WTC11 (cell line): ENCODE data around the gene GPATCH1. TPM values are rescaled to one million over a fixed set of nuclear protein-coding genes. Genes with fewer than 3 reads are reported as not detected.

Experiments used
- ATAC-seq: fragments of 200-7000 bp; cut with Tn5 transposase; 2 replicates; pipeline ENCODE4 v1.10.0; 2021; ENCODE audit warnings: mild to moderate bottlenecking, moderate library complexity
- CTCF ChIA-PET: fragments of 300-600 bp; sonication (Branson Sonifier 250); formaldehyde crosslinking; loops from one replicate; lab custom pipeline; 2021; ENCODE audit warnings: antibody characterized with exemption; lab: Charles Lee
- POLR2A ChIA-PET: fragments of 350-600 bp; sonication (Branson Sonifier 250); formaldehyde crosslinking; loops from one replicate; lab custom pipeline; 2021; ENCODE audit warnings: antibody characterized with exemption; lab: Charles Lee
- DNase-seq: peaks from one replicate; pipeline ENCODE4 v3.0.0; 2021; ENCODE audit warnings: low spot score
- H3K27ac Mint-ChIP-seq: 2 replicates; pipeline ENCODE4 v1.8.0; 2021; ENCODE audit warnings: mixed read lengths
- H3K27me3 Mint-ChIP-seq: 2 replicates; pipeline ENCODE4 v1.8.0; 2021; ENCODE audit warnings: low read depth, mild to moderate bottlenecking, moderate library complexity, mixed read lengths
- H3K36me3 Mint-ChIP-seq: 2 replicates; pipeline ENCODE4 v1.8.0; 2021; ENCODE audit warnings: mixed read lengths
- H3K4me1 Mint-ChIP-seq: 2 replicates; pipeline ENCODE4 v1.8.0; 2022; ENCODE audit warnings: mixed read lengths
- H3K4me3 Mint-ChIP-seq: 2 replicates; pipeline ENCODE4 v1.8.0; 2021; ENCODE audit warnings: mild to moderate bottlenecking, moderate library complexity, mixed read lengths
- H3K9me3 Mint-ChIP-seq: 2 replicates; pipeline ENCODE4 v1.8.0; 2021; ENCODE audit warnings: mixed read lengths
- CDX4 ChIP-seq: fragments of 250-450 bp; sonication (Bioruptor Pico); IDR thresholded peaks from 2 replicates; pipeline ENCODE4 v1.9.0; 2021; ENCODE audit warnings: moderate library complexity, mild to moderate bottlenecking, inconsistent platforms, borderline replicate concordance
- FOXK1 ChIP-seq: sonication (generic); formaldehyde crosslinking; IDR thresholded peaks from 2 replicates; pipeline ENCODE4 v1.8.0; 2022; ENCODE audit warnings: mild to moderate bottlenecking, moderate library complexity, missing genetic modification reagents
- GRHL2 ChIP-seq: fragments of 250-450 bp; sonication (Bioruptor Pico); IDR thresholded peaks from 2 replicates; pipeline ENCODE4 v1.8.0; 2022; ENCODE audit warnings: mild to moderate bottlenecking, moderate library complexity; ENCODE audit not compliant: insufficient replicate concordance, severe bottlenecking
- IRF2 ChIP-seq: sonication (generic); formaldehyde crosslinking; IDR thresholded peaks from 2 replicates; pipeline ENCODE4 v1.8.0; 2022; ENCODE audit warnings: low read depth, missing genetic modification reagents, borderline replicate concordance
- JUN ChIP-seq: sonication (generic); formaldehyde crosslinking; IDR thresholded peaks from 2 replicates; pipeline ENCODE4 v1.8.0; 2023; ENCODE audit warnings: mild to moderate bottlenecking, missing genetic modification reagents
- NR1H2 ChIP-seq: sonication (generic); formaldehyde crosslinking; IDR thresholded peaks from 2 replicates; pipeline ENCODE4 v1.9.0; 2021; ENCODE audit warnings: mild to moderate bottlenecking, moderate library complexity, missing genetic modification reagents
- SMAD4 ChIP-seq: sonication (generic); formaldehyde crosslinking; IDR thresholded peaks from 2 replicates; pipeline ENCODE4 v1.8.0; 2022; ENCODE audit warnings: mild to moderate bottlenecking, missing genetic modification reagents
- SP1 ChIP-seq: sonication (generic); formaldehyde crosslinking; conservative IDR thresholded peaks from 2 replicates; pipeline ENCODE4 v1.8.1; 2022; ENCODE audit warnings: missing genetic modification reagents
- TP53 ChIP-seq: sonication (generic); formaldehyde crosslinking; IDR thresholded peaks from 2 replicates; pipeline ENCODE4 v1.8.1; 2023; ENCODE audit warnings: mild to moderate bottlenecking, missing genetic modification reagents
- USF1 ChIP-seq: sonication (generic); formaldehyde crosslinking; IDR thresholded peaks from 2 replicates; pipeline ENCODE4 v1.8.0; 2022; ENCODE audit warnings: mild to moderate bottlenecking, missing genetic modification reagents
- ZNF121 ChIP-seq: sonication (generic); formaldehyde crosslinking; IDR thresholded peaks from 2 replicates; pipeline ENCODE4 v1.8.0; 2023; ENCODE audit warnings: missing genetic modification reagents
- ZNF232 ChIP-seq: sonication (generic); formaldehyde crosslinking; IDR thresholded peaks from 2 replicates; pipeline ENCODE4 v1.8.0; 2022; ENCODE audit warnings: mild to moderate bottlenecking, missing genetic modification reagents
- ZNF671 ChIP-seq: fragments of 250-450 bp; sonication (Bioruptor Pico); IDR thresholded peaks from 2 replicates; pipeline ENCODE4 v1.8.0; 2021; ENCODE audit warnings: mild to moderate bottlenecking
- total RNA-seq: library from RNA; stranded (reverse); gene quantifications from 3 replicates; pipeline ENCODE4 v1.2.3, GENCODE V29; 2021
- TF ChIP-seq, protein P1 (sequence below): sonication (generic); formaldehyde crosslinking; IDR thresholded peaks from 2 replicates; pipeline ENCODE4 v1.8.1; 2023; ENCODE audit warnings: mild to moderate bottlenecking, missing genetic modification reagents, borderline replicate concordance
- TF ChIP-seq, protein P2 (sequence below): sonication (generic); formaldehyde crosslinking; IDR thresholded peaks from 2 replicates; pipeline ENCODE4 v1.8.0; 2022; ENCODE audit warnings: mild to moderate bottlenecking, missing genetic modification reagents

GPATCH1 gene
- total RNA-seq, 1 experiment from 2014 or later = 10.7 TPM

- Mint-ChIP-seq H3K4me3 (no peak overlapping the region), H3K27me3 (peaks cover 13% of the 10 kb centered on the region), H3K36me3 (no peaks in the 10 kb centered on the region), H3K9me3 (no peaks in the 10 kb centered on the region), H3K27ac (no peak overlapping the region), H3K4me1 (peaks cover 11% of the 10 kb centered on the region)
- ChIA-PET POLR2A (interaction anchor here (0.6 kb wide), 1 partner anchor 70 kb away, joined by 3 read pairs; no protein-coding TSS in a partner anchor), CTCF (interaction anchor here (0.9 to 2.6 kb wide), 2 partner anchors 45 to 117 kb away, joined by 3 to 5 read pairs; no protein-coding TSS in a partner anchor)
- no peak for TF ChIP-seq TP53 (CRISPR knock-in tag)
- TF ChIP-seq, protein P1, sequence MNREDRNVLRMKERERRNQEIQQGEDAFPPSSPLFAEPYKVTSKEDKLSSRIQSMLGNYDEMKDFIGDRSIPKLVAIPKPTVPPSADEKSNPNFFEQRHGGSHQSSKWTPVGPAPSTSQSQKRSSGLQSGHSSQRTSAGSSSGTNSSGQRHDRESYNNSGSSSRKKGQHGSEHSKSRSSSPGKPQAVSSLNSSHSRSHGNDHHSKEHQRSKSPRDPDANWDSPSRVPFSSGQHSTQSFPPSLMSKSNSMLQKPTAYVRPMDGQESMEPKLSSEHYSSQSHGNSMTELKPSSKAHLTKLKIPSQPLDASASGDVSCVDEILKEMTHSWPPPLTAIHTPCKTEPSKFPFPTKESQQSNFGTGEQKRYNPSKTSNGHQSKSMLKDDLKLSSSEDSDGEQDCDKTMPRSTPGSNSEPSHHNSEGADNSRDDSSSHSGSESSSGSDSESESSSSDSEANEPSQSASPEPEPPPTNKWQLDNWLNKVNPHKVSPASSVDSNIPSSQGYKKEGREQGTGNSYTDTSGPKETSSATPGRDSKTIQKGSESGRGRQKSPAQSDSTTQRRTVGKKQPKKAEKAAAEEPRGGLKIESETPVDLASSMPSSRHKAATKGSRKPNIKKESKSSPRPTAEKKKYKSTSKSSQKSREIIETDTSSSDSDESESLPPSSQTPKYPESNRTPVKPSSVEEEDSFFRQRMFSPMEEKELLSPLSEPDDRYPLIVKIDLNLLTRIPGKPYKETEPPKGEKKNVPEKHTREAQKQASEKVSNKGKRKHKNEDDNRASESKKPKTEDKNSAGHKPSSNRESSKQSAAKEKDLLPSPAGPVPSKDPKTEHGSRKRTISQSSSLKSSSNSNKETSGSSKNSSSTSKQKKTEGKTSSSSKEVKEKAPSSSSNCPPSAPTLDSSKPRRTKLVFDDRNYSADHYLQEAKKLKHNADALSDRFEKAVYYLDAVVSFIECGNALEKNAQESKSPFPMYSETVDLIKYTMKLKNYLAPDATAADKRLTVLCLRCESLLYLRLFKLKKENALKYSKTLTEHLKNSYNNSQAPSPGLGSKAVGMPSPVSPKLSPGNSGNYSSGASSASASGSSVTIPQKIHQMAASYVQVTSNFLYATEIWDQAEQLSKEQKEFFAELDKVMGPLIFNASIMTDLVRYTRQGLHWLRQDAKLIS (CRISPR knock-in tag) = no peak
- no peak for TF ChIP-seq CDX4
- TF ChIP-seq JUN (CRISPR knock-in tag) = no peak
- TF ChIP-seq SMAD4 (CRISPR knock-in tag) = no peak
- no peak for TF ChIP-seq ZNF232 (CRISPR knock-in tag)
- TF ChIP-seq FOXK1 = no peak
- TF ChIP-seq GRHL2 (CRISPR knock-in tag) = no peak
- no peak for TF ChIP-seq IRF2 (CRISPR knock-in tag)
- ATAC-seq (no peak), DNase-seq (no peak)
Observed at GRCh38 chr19:33067121-33067520, 13.9 kb upstream of the GPATCH1 start.

DNA sequence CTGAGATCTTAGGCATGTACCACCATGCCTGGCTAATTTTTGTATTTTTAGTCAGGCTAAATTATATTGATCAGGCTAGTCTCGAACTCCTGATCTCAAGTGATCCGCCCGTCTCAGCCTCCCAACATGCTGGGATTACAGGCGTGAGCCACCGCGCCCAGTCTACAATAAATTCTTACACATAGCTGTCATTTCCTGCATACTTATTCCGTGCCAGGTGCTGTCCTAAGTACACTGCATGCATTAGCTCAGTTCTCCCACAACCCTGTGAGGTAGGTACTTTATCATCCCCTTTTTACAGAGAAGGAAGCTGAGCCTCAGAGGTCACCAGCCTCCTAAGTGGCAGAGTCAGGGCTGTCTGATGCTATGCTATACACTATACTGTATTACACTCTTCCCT, 9.1 kb upstream of the GPATCH1 start:
- Mint-ChIP-seq H3K4me1 (peaks cover 5% of the 10 kb centered on the region; the same call in 1 of the 2 replicates), H3K27ac (no peak overlapping the region), H3K36me3 (no peaks in the 10 kb centered on the region), H3K9me3 (no peaks in the 10 kb centered on the region), H3K27me3 (no peaks in the 10 kb centered on the region), H3K4me3 (no peak overlapping the region)
- no peak for DNase-seq
- POLR2A ChIA-PET = no interaction called here
- no peak for ATAC-seq
- CTCF ChIA-PET = interaction anchor here (1.3 kb wide), 1 partner anchor 16 kb away, joined by 4 read pairs; no protein-coding TSS in a partner anchor
- TF ChIP-seq ZNF671 (no peak), SP1 (CRISPR knock-in tag) (no peak), USF1 (CRISPR knock-in tag) (no peak)

GRCh38 chr19:33075519-33075918, 5.5 kb upstream of the GPATCH1 start:
- TF ChIP-seq NR1H2 (CRISPR knock-in tag) (no peak), ZNF121 (CRISPR knock-in tag) (0 out of 2 replicates have a peak, but pooled peaks have one; percentile 13)
- TF ChIP-seq, protein P2, sequence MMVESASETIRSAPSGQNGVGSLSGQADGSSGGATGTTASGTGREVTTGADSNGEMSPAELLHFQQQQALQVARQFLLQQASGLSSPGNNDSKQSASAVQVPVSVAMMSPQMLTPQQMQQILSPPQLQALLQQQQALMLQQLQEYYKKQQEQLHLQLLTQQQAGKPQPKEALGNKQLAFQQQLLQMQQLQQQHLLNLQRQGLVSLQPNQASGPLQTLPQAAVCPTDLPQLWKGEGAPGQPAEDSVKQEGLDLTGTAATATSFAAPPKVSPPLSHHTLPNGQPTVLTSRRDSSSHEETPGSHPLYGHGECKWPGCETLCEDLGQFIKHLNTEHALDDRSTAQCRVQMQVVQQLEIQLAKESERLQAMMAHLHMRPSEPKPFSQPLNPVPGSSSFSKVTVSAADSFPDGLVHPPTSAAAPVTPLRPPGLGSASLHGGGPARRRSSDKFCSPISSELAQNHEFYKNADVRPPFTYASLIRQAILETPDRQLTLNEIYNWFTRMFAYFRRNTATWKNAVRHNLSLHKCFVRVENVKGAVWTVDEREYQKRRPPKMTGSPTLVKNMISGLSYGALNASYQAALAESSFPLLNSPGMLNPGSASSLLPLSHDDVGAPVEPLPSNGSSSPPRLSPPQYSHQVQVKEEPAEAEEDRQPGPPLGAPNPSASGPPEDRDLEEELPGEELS (CRISPR knock-in tag) = no peak
- DNase-seq = no peak
- Mint-ChIP-seq H3K4me1 (peaks cover 11% of the 10 kb centered on the region), H3K36me3 (no peaks in the 10 kb centered on the region), H3K27ac (no peak overlapping the region), H3K9me3 (no peaks in the 10 kb centered on the region), H3K27me3 (no peaks in the 10 kb centered on the region), H3K4me3 (no peak overlapping the region)
- POLR2A ChIA-PET = no interaction called here
- ATAC-seq = no peak
- CTCF ChIA-PET = interaction anchor here (0.6 kb wide), 1 partner anchor 25 kb away, joined by 3 read pairs; no protein-coding TSS in a partner anchor
